K562 (cell line): ENCODE results near the gene STX12. TPM values are rescaled to one million over a fixed set of nuclear protein-coding genes. Genes with fewer than 3 reads are reported as not detected.

Source experiments
- ATAC-seq: fragments of 200-7000 bp; cut with Tn5 transposase; 3 replicates; pipeline ENCODE4 v1.9.1; 2020; ENCODE audit warnings: moderate library complexity
- BruUV-seq: library from RNA; stranded (reverse); fragments of 400-500 nt; replicated peaks from 2 replicates; lab custom pipeline; 2021; lab: Mats Ljungman, UMichigan
- CTCF ChIA-PET: fragments of 300-600 bp; formaldehyde crosslinking; extraction: SDS; loops from one replicate; lab custom pipeline; 2021; ENCODE audit warnings: low intra/inter-chr PET ratio; lab: Yijun Ruan, JAX
- POLR2A ChIA-PET: fragments of 300-600, 350-650 bp; sonication (Branson Sonifier 250); formaldehyde crosslinking; extraction: SDS; loops from one replicate; lab custom pipeline; 2021; ENCODE audit warnings: antibody characterized with exemption, inconsistent platforms; lab: Yijun Ruan, JAX
- DNase-seq, 4 experiments: peaks; one replicate each; pipeline versions ENCODE4 v3.0.0 to v3.0.0-alpha.2; 2011 to 2018; ENCODE audit warnings: low spot score in 3 of 4, mixed read lengths in 3 of 4; ENCODE audit errors: extremely low read depth in 1 of 4
- FAIRE-seq: peaks from 2 replicates; lab custom pipeline; 2011; peaks lifted over from hg19 to GRCh38; lab: Jason Lieb, UNC
- H2AFZ ChIP-seq: 2 replicates; pipeline ENCODE4 v1.6.0; 2011; ENCODE audit warnings: low read depth, low read length, control low read depth, inconsistent platforms
- H3K27ac ChIP-seq: fragments of 200-600 bp; 3 replicates; pipeline ENCODE4 v1.8.0; 2011; ENCODE audit warnings: low read depth, mild to moderate bottlenecking, control low read depth, inconsistent platforms, low read length, moderate library complexity, mixed read lengths; ENCODE audit errors: extremely low read depth
- H3K27me3 ChIP-seq, 2 experiments: fragments of 300-600 bp in 1 of 2; 2 replicates in 1 of 2; 3 replicates in 1 of 2; pipeline versions ENCODE4 v1.6.0 to v1.8.0; 2011; ENCODE audit warnings: inconsistent platforms in 2 of 2, low read length in 2 of 2, mild to moderate bottlenecking in 1 of 2, mixed read lengths in 1 of 2, moderate library complexity in 1 of 2; ENCODE audit not compliant: control insufficient read depth in 2 of 2, insufficient read depth in 2 of 2
- H3K36me3 ChIP-seq: fragments of 300-600 bp; 3 replicates; pipeline ENCODE4 v1.8.0; 2011; ENCODE audit warnings: mild to moderate bottlenecking, low read length, inconsistent platforms; ENCODE audit not compliant: control insufficient read depth, insufficient read depth
- H3K4me1 ChIP-seq, 2 experiments: fragments of 200-600 bp in 1 of 2; replicated peaks in 1 of 2; 2 replicates in 1 of 2; 3 replicates in 1 of 2; pipeline versions ENCODE4 v1.5.1 to v1.8.0; 2011; ENCODE audit warnings: inconsistent platforms in 2 of 2, low read length in 2 of 2, mild to moderate bottlenecking in 1 of 2, mixed read lengths in 1 of 2, moderate library complexity in 1 of 2; ENCODE audit not compliant: control insufficient read depth in 2 of 2, insufficient read depth in 2 of 2
- H3K4me2 ChIP-seq: 2 replicates; pipeline ENCODE4 v1.6.1; 2011; ENCODE audit warnings: low read length, control low read depth, inconsistent platforms, mixed read lengths; ENCODE audit not compliant: insufficient read depth
- H3K4me3 ChIP-seq: fragments of 200-600 bp; sonication (generic), shearing (Covaris generic); 2 replicates; pipeline ENCODE4 v1.5.1; 2016; ENCODE audit warnings: control low read depth, inconsistent platforms
- H3K79me2 ChIP-seq: fragments of 200-600 bp; 3 replicates; pipeline ENCODE4 v1.8.0; 2011; ENCODE audit warnings: low read length, inconsistent platforms; ENCODE audit not compliant: control insufficient read depth, insufficient read depth
- H3K9ac ChIP-seq, 2 experiments: 2 replicates each; pipeline versions ENCODE4 v1.6.0 to v1.6.1; 2011; ENCODE audit warnings: low read depth in 2 of 2, low read length in 2 of 2, control low read depth in 1 of 2, inconsistent platforms in 1 of 2, mild to moderate bottlenecking in 1 of 2, mixed read lengths in 1 of 2; ENCODE audit not compliant: insufficient read depth in 1 of 2
- H3K9me1 ChIP-seq: one replicate; pipeline ENCODE4 v1.6.0; 2011; ENCODE audit warnings: inconsistent platforms, mild to moderate bottlenecking, low read length, moderate library complexity; ENCODE audit not compliant: control insufficient read depth, insufficient read depth
- H3K9me3 ChIP-seq: replicated peaks from 2 replicates; pipeline ENCODE4 v1.5.1; 2011; ENCODE audit warnings: low read depth, low read length, inconsistent platforms; ENCODE audit not compliant: control insufficient read depth, insufficient read depth
- H4K20me1 ChIP-seq: replicated peaks from 2 replicates; pipeline ENCODE4 v1.6.1; 2011; ENCODE audit warnings: low read length, inconsistent platforms, mixed read lengths; ENCODE audit not compliant: control insufficient read depth, insufficient read depth
- BRF1 ChIP-seq: IDR thresholded peaks from 3 replicates; pipeline ENCODE4 v1.6.1; 2011; ENCODE audit warnings: borderline replicate concordance, mild to moderate bottlenecking; ENCODE audit not compliant: insufficient read length; ENCODE audit errors: extremely low read depth
- NR2C2 ChIP-seq, 2 experiments: fragments of 200-800 bp in 1 of 2; sonication (Bioruptor generic) in 1 of 2; sonication (generic) in 1 of 2; formaldehyde crosslinking in 1 of 2; IDR thresholded peaks; 2 replicates each; pipeline versions ENCODE4 v1.6.1 to v1.8.0; 2016 to 2022; ENCODE audit warnings: mild to moderate bottlenecking in 1 of 2, missing compliant biosample characterization in 1 of 2, missing genetic modification characterization in 1 of 2, missing genetic modification reagents in 1 of 2
- XRCC3 ChIP-seq: fragments of 450-650 bp; IDR thresholded peaks from 2 replicates; pipeline ENCODE4 v1.6.1; 2017; ENCODE audit warnings: mild to moderate bottlenecking, moderate library complexity
- WGBS: fragments of 100-300 bp; shearing (Covaris generic); methylation state at CpG from one replicate; pipeline ENCODE4 v1.1.6; 2016; ENCODE audit warnings: low coverage, mixed read lengths; ENCODE audit not compliant: insufficient coverage; ENCODE audit errors: missing lambda C conversion rate; 5-methylcytosine and 5-hydroxymethylcytosine counted together
- in situ Hi-C: fragments of 300-500 bp; cut with MboI; formaldehyde crosslinking; loops from 4 replicates; pipeline ENCODE4 v1.15.0; 2018; ENCODE audit warnings: inconsistent platforms, mixed read lengths
- intact Hi-C: fragments of 100-400 bp; cut with micrococcal nuclease; formaldehyde crosslinking; loops from 2 replicates; pipeline ENCODE4 v1.14.2; 2022
- polyA plus RNA-seq, 8 experiments: library from polyadenylated mRNA; depleted of rRNA in 4 of 8; stranded (reverse) in 5 of 8; unstranded in 3 of 8; fragments of >200 nt; fragmentation: Nextera tagmentation in 2 of 8; fragmentation: Illumina TruSeq in 1 of 8; extraction: Ambion mirVana in 2 of 8; extraction: Trizol in 1 of 8; gene quantifications; 2 replicates each; pipeline versions ENCODE4 v1.2.1 to v1.2.3, GENCODE V29; 2011 to 2014; ENCODE audit warnings: inconsistent platforms in 1 of 8, missing spikeins in 1 of 8
- total RNA-seq, 7 experiments: library from RNA; depleted of rRNA in 6 of 7; stranded (reverse); fragments of >200 nt in 6 of 7; fragmentation: Illumina TruSeq in 2 of 7; extraction: Trizol in 2 of 7; gene quantifications; 2 replicates each; pipeline versions ENCODE4 v1.2.1 to v1.2.3, GENCODE V29; 2011 to 2021; ENCODE audit warnings: low replicate concordance in 1 of 7

STX12 gene
- total and polyA plus RNA-seq, 9 of the 15 experiments (the other 6 are each of a cell fraction or from before 2014, with no cell fraction given): 16.9 to 31.3 (median 25.7) TPM

- FAIRE-seq (no peak), DNase-seq (no peak), ATAC-seq (no peak)
- Histone ChIP-seq H3K4me2 (no peak overlapping the region), H3K27me3 (no peaks in the 10 kb centered on the region), H3K9ac (peak overlapping the region in 1 of 2 experiments; percentile 23; a peak in 2 of 4 replicates), H3K36me3 (no peaks in the 10 kb centered on the region), H3K4me1 (peaks cover 25 to 54% of the 10 kb centered on the region in 2 experiments; a peak in 4 of 5 replicates), H3K9me3 (no peaks in the 10 kb centered on the region), H4K20me1 (no peaks in the 10 kb centered on the region), H3K9me1 (no peaks in the 10 kb centered on the region), H3K27ac (no peak overlapping the region), H3K79me2 (no peaks in the 10 kb centered on the region), H2AFZ (no peak overlapping the region), H3K4me3 (no peak overlapping the region)
- ChIA-PET CTCF (no interaction called here), POLR2A (interaction anchor here (0.7 kb wide), 1 partner anchor 357 kb away, joined by 3 read pairs; no protein-coding TSS in a partner anchor)
- BruUV-seq: no TSS peak
- WGBS: 58% methylated on average over 3 of the region's 3 CpGs
- TF ChIP-seq NR2C2 (CRISPR knock-in tag; IDR thresholded peaks at IDR 0.05) (no peak), NR2C2 (tag; IDR thresholded peaks at IDR 0.05) (no peak), XRCC3 (no peak), BRF1 (no peak)
- in situ Hi-C loops (loop anchor here (5.0 to 10.0 kb wide), 2 partner anchors 105 to 333 kb away; no protein-coding TSS in a partner anchor), intact Hi-C loops (no loop called here)
Measured at GRCh38 chr1:27862004-27862403, 89.0 kb downstream of the STX12 start.
